A549 (cell line): ENCODE results near the gene SEPTIN12.

Experiments used
- CTCF ChIP-seq: fragments of >200 bp; sonication (Bioruptor Twin); formaldehyde crosslinking; IDR thresholded peaks from 3 replicates; pipeline ENCODE4 v1.5.1; 2016
- FOSL2 ChIP-seq, 2 experiments: fragments of 450-650 bp in 1 of 2; fragments of >200 bp in 1 of 2; sonication (Bioruptor Twin) in 1 of 2; formaldehyde crosslinking; IDR thresholded peaks; 2 replicates each; pipeline versions ENCODE4 v1.5.0 to v1.6.1; 2016 to 2020; ENCODE audit warnings: mild to moderate bottlenecking in 1 of 2, moderate library complexity in 1 of 2
- JUN ChIP-seq, 2 experiments: fragments of >200 bp; sonication (Bioruptor Twin); formaldehyde crosslinking; IDR thresholded peaks; 2 replicates in 1 of 2; 3 replicates in 1 of 2; pipeline ENCODE4 v1.6.1; 2016 to 2017
- KDM1A ChIP-seq: fragments of 200-600 bp; sonication (generic); IDR thresholded peaks from 2 replicates; pipeline ENCODE4 v1.6.1; 2016; ENCODE audit warnings: low read depth, mild to moderate bottlenecking
- MAFK ChIP-seq: fragments of 450-650 bp; IDR thresholded peaks from 2 replicates; pipeline ENCODE4 v1.6.1; 2014; ENCODE audit not compliant: partially characterized antibody
- POLR2A ChIP-seq: IDR thresholded peaks from 2 replicates; pipeline ENCODE4 v1.6.1; 2012; ENCODE audit warnings: mild to moderate bottlenecking, low read length

GRCh38 chr16:4744555-4745273, 43.4 kb downstream of the SEPTIN12 start:
- TF ChIP-seq KDM1A (no peak), POLR2A (no peak), JUN (IDR thresholded peaks at IDR 0.05) (no peak), MAFK (no peak), FOSL2 (IDR thresholded peaks at IDR 0.05) (no peak), FOSL2 (CRISPR knock-in tag; IDR thresholded peaks at IDR 0.05) (no peak), CTCF (no peak)
